Activated CD4-positive, CD25-positive, alpha-beta regulatory T cell (primary cell): ENCODE results near the gene GRIK2.

Source experiments
- DNase-seq, 4 experiments: peaks; one replicate each; lab custom pipeline; 2025; lab: John Stamatoyannopoulos, UW

Gene GRIK2

GRCh38 chr6:101719521-101719920 is 326.0 kb downstream of the GRIK2 start:
- DNase-seq, result no peak

- DNase-seq, result no peak
Observed at GRCh38 chr6:101722471-101722870, 329.0 kb downstream of the GRIK2 start.

GRCh38 chr6:101722991-101723579 is 329.6 kb downstream of the GRIK2 start:
- no peak for DNase-seq

GRCh38 chr6:101728388-101728787 is 334.9 kb downstream of the GRIK2 start:
- no peak for DNase-seq

GRCh38 chr6:101728956-101729355 is 335.4 kb downstream of the GRIK2 start:
- DNase-seq, result no peak

GRCh38 chr6:101730954-101731353 is 337.4 kb downstream of the GRIK2 start:
- DNase-seq, result no peak

GRCh38 chr6:101733899-101734298 is 340.4 kb downstream of the GRIK2 start:
- DNase-seq, result no peak

GRCh38 chr6:101738481-101738880 is 345.0 kb downstream of the GRIK2 start:
- DNase-seq, result no peak

- DNase-seq, result no peak
Observed at GRCh38 chr6:101740631-101741030, 347.1 kb downstream of the GRIK2 start.

- DNase-seq, result no peak
Observed at GRCh38 chr6:101741474-101742171, 348.1 kb downstream of the GRIK2 start.

GRCh38 chr6:101747160-101747559 is 353.7 kb downstream of the GRIK2 start:
- DNase-seq, result no peak

GRCh38 chr6:101747716-101748115 is 354.2 kb downstream of the GRIK2 start:
- DNase-seq, result no peak

- DNase-seq, result no peak
Observed at GRCh38 chr6:101755931-101756330, 362.4 kb downstream of the GRIK2 start.

GRCh38 chr6:101758368-101758767 is 364.9 kb downstream of the GRIK2 start:
- no peak for DNase-seq

- DNase-seq, result no peak
Observed at GRCh38 chr6:101760843-101761621, 367.5 kb downstream of the GRIK2 start.

- no peak for DNase-seq
Observed at GRCh38 chr6:101762851-101763250, 369.3 kb downstream of the GRIK2 start.

GRCh38 chr6:101765281-101765680 is 371.8 kb downstream of the GRIK2 start:
- DNase-seq, result no peak

GRCh38 chr6:101770116-101770515 is 376.6 kb downstream of the GRIK2 start:
- DNase-seq, result no peak

GRCh38 chr6:101776919-101777350 is 383.4 kb downstream of the GRIK2 start:
- DNase-seq, result no peak

- no peak for DNase-seq
Observed at GRCh38 chr6:101777646-101778045, 384.1 kb downstream of the GRIK2 start.

GRCh38 chr6:101779051-101779844 is 385.7 kb downstream of the GRIK2 start:
- DNase-seq, result no peak

GRCh38 chr6:101783287-101783686 is 389.8 kb downstream of the GRIK2 start:
- DNase-seq, result no peak
